ENCODE measurements around the gene ARHGAP10.

The ARHGAP10 gene

GRCh38 chr4:147916351-147916750 lies 184.5 kb downstream of the ARHGAP10 start:
- no peaks in the 10 kb centered on the region for H3K9me3 ChIP-seq (ENCODE audit: control insufficient read depth, low read length)
- no peaks in the 10 kb centered on the region for H3K36me3 ChIP-seq (ENCODE audit: control insufficient read depth, insufficient read depth, low read length)
- WGBS, 2 experiments: 95 to 97% methylated on average over 4 of the region's 4 CpGs
- H3K27ac ChIP-seq (ENCODE audit: insufficient read depth, low read depth, low read length, poor library complexity, severe bottlenecking): no peak overlapping the region
- no peak overlapping the region for H3K4me3 ChIP-seq (ENCODE audit: insufficient read depth, low read depth, low read length)
- no peaks in the 10 kb centered on the region for H3K27me3 ChIP-seq (ENCODE audit: control insufficient read depth, insufficient read depth, low read length, poor library complexity, severe bottlenecking)
- H3K4me1 ChIP-seq (ENCODE audit: control insufficient read depth, insufficient read depth, low read length): no peaks in the 10 kb centered on the region

- Histone ChIP-seq H3K27ac (ENCODE audit: insufficient read depth, low read depth, low read length, poor library complexity, severe bottlenecking) (no peak overlapping the region), H3K27me3 (ENCODE audit: control insufficient read depth, insufficient read depth, low read length, poor library complexity, severe bottlenecking) (no peaks in the 10 kb centered on the region), H3K4me3 (ENCODE audit: insufficient read depth, low read depth, low read length) (no peak overlapping the region), H3K9me3 (ENCODE audit: control insufficient read depth, low read length) (no peaks in the 10 kb centered on the region), H3K4me1 (ENCODE audit: control insufficient read depth, insufficient read depth, low read length) (peaks cover 6% of the 10 kb centered on the region), H3K36me3 (ENCODE audit: control insufficient read depth, insufficient read depth, low read length) (no peaks in the 10 kb centered on the region)
- 95 to 100% methylated on average over 2 of the region's 2 CpGs for WGBS, 2 experiments
Measured at GRCh38 chr4:147923381-147923780, 191.5 kb downstream of the ARHGAP10 start.

GRCh38 chr4:147923854-147924253 lies 192.0 kb downstream of the ARHGAP10 start:
- H3K36me3 ChIP-seq (ENCODE audit: control insufficient read depth, insufficient read depth, low read length): no peaks in the 10 kb centered on the region
- peaks cover 6% of the 10 kb centered on the region for H3K4me1 ChIP-seq (ENCODE audit: control insufficient read depth, insufficient read depth, low read length)
- H3K27ac ChIP-seq (ENCODE audit: insufficient read depth, low read depth, low read length, poor library complexity, severe bottlenecking): no peak overlapping the region
- no peaks in the 10 kb centered on the region for H3K9me3 ChIP-seq (ENCODE audit: control insufficient read depth, low read length)
- H3K27me3 ChIP-seq (ENCODE audit: control insufficient read depth, insufficient read depth, low read length, poor library complexity, severe bottlenecking): no peaks in the 10 kb centered on the region
- 93 to 97% methylated on average over 4 of the region's 4 CpGs for whole genome bisulfite sequencing, 2 experiments
- no peak overlapping the region for H3K4me3 ChIP-seq (ENCODE audit: insufficient read depth, low read depth, low read length)

- WGBS, 2 experiments: 29 to 34% methylated on average over 3 of the region's 3 CpGs
- Histone ChIP-seq H3K27ac (ENCODE audit: insufficient read depth, low read depth, low read length, poor library complexity, severe bottlenecking) (no peak overlapping the region), H3K4me3 (ENCODE audit: insufficient read depth, low read depth, low read length) (no peak overlapping the region), H3K27me3 (ENCODE audit: control insufficient read depth, insufficient read depth, low read length, poor library complexity, severe bottlenecking) (no peaks in the 10 kb centered on the region), H3K4me1 (ENCODE audit: control insufficient read depth, insufficient read depth, low read length) (peaks cover 6% of the 10 kb centered on the region), H3K9me3 (ENCODE audit: control insufficient read depth, low read length) (no peaks in the 10 kb centered on the region), H3K36me3 (ENCODE audit: control insufficient read depth, insufficient read depth, low read length) (no peaks in the 10 kb centered on the region)
Measured at GRCh38 chr4:147924604-147925412, 192.9 kb downstream of the ARHGAP10 start.

GRCh38 chr4:147927377-147928137 lies 195.7 kb downstream of the ARHGAP10 start:
- Histone ChIP-seq H3K9me3 (ENCODE audit: control insufficient read depth, low read length) (no peaks in the 10 kb centered on the region), H3K4me1 (ENCODE audit: control insufficient read depth, insufficient read depth, low read length) (peaks cover 6% of the 10 kb centered on the region), H3K27me3 (ENCODE audit: control insufficient read depth, insufficient read depth, low read length, poor library complexity, severe bottlenecking) (no peaks in the 10 kb centered on the region), H3K36me3 (ENCODE audit: control insufficient read depth, insufficient read depth, low read length) (no peaks in the 10 kb centered on the region), H3K4me3 (ENCODE audit: insufficient read depth, low read depth, low read length) (no peak overlapping the region), H3K27ac (ENCODE audit: insufficient read depth, low read depth, low read length, poor library complexity, severe bottlenecking) (no peak overlapping the region)
- 90 to 93% methylated on average over 10 to 11 of the region's 11 CpGs for WGBS, 2 experiments

GRCh38 chr4:147928400-147928799 lies 196.5 kb downstream of the ARHGAP10 start:
- H3K4me1 ChIP-seq (ENCODE audit: control insufficient read depth, insufficient read depth, low read length): peaks cover 6% of the 10 kb centered on the region
- WGBS, 2 experiments: 90 to 91% methylated on average over 4 to 5 of the region's 5 CpGs
- H3K36me3 ChIP-seq (ENCODE audit: control insufficient read depth, insufficient read depth, low read length): no peaks in the 10 kb centered on the region
- H3K27me3 ChIP-seq (ENCODE audit: control insufficient read depth, insufficient read depth, low read length, poor library complexity, severe bottlenecking): no peaks in the 10 kb centered on the region
- H3K9me3 ChIP-seq (ENCODE audit: control insufficient read depth, low read length): no peaks in the 10 kb centered on the region
- H3K27ac ChIP-seq (ENCODE audit: insufficient read depth, low read depth, low read length, poor library complexity, severe bottlenecking): no peak overlapping the region
- H3K4me3 ChIP-seq (ENCODE audit: insufficient read depth, low read depth, low read length): no peak overlapping the region

GRCh38 chr4:147929746-147930145 lies 197.9 kb downstream of the ARHGAP10 start:
- Histone ChIP-seq H3K27ac (ENCODE audit: insufficient read depth, low read depth, low read length, poor library complexity, severe bottlenecking) (no peak overlapping the region), H3K27me3 (ENCODE audit: control insufficient read depth, insufficient read depth, low read length, poor library complexity, severe bottlenecking) (no peaks in the 10 kb centered on the region), H3K9me3 (ENCODE audit: control insufficient read depth, low read length) (no peaks in the 10 kb centered on the region), H3K4me3 (ENCODE audit: insufficient read depth, low read depth, low read length) (no peak overlapping the region), H3K4me1 (ENCODE audit: control insufficient read depth, insufficient read depth, low read length) (peaks cover 2% of the 10 kb centered on the region), H3K36me3 (ENCODE audit: control insufficient read depth, insufficient read depth, low read length) (no peaks in the 10 kb centered on the region)
- WGBS, 2 experiments: 100% methylated on average over 1 of the region's 1 CpG

GRCh38 chr4:147933316-147933715 lies 201.4 kb downstream of the ARHGAP10 start:
- Histone ChIP-seq H3K27ac (ENCODE audit: insufficient read depth, low read depth, low read length, poor library complexity, severe bottlenecking) (no peak overlapping the region), H3K9me3 (ENCODE audit: control insufficient read depth, low read length) (no peaks in the 10 kb centered on the region), H3K4me1 (ENCODE audit: control insufficient read depth, insufficient read depth, low read length) (no peaks in the 10 kb centered on the region), H3K4me3 (ENCODE audit: insufficient read depth, low read depth, low read length) (no peak overlapping the region), H3K27me3 (ENCODE audit: control insufficient read depth, insufficient read depth, low read length, poor library complexity, severe bottlenecking) (no peaks in the 10 kb centered on the region), H3K36me3 (ENCODE audit: control insufficient read depth, insufficient read depth, low read length) (no peaks in the 10 kb centered on the region)
- 88 to 90% methylated on average over 4 of the region's 4 CpGs for WGBS, 2 experiments

- H3K36me3 ChIP-seq (ENCODE audit: control insufficient read depth, insufficient read depth, low read length): no peaks in the 10 kb centered on the region
- H3K4me3 ChIP-seq (ENCODE audit: insufficient read depth, low read depth, low read length): no peak overlapping the region
- no peaks in the 10 kb centered on the region for H3K4me1 ChIP-seq (ENCODE audit: control insufficient read depth, insufficient read depth, low read length)
- no peak overlapping the region for H3K27ac ChIP-seq (ENCODE audit: insufficient read depth, low read depth, low read length, poor library complexity, severe bottlenecking)
- H3K27me3 ChIP-seq (ENCODE audit: control insufficient read depth, insufficient read depth, low read length, poor library complexity, severe bottlenecking): no peaks in the 10 kb centered on the region
- WGBS, 2 experiments: 90 to 93% methylated on average over 3 of the region's 3 CpGs
- H3K9me3 ChIP-seq (ENCODE audit: control insufficient read depth, low read length): no peaks in the 10 kb centered on the region
Measured at GRCh38 chr4:147933779-147934178, 201.9 kb downstream of the ARHGAP10 start.

GRCh38 chr4:147938496-147938895 lies 206.6 kb downstream of the ARHGAP10 start:
- Histone ChIP-seq H3K4me1 (ENCODE audit: control insufficient read depth, insufficient read depth, low read length) (no peaks in the 10 kb centered on the region), H3K4me3 (ENCODE audit: insufficient read depth, low read depth, low read length) (no peak overlapping the region), H3K36me3 (ENCODE audit: control insufficient read depth, insufficient read depth, low read length) (no peaks in the 10 kb centered on the region), H3K9me3 (ENCODE audit: control insufficient read depth, low read length) (no peaks in the 10 kb centered on the region), H3K27ac (ENCODE audit: insufficient read depth, low read depth, low read length, poor library complexity, severe bottlenecking) (no peak overlapping the region), H3K27me3 (ENCODE audit: control insufficient read depth, insufficient read depth, low read length, poor library complexity, severe bottlenecking) (no peaks in the 10 kb centered on the region)
- 39 to 45% methylated on average over 3 to 5 of the region's 5 CpGs for WGBS, 2 experiments

All from ectodermal cell (in vitro differentiated cells).